HG03097 (cell line): ENCODE measurements around the gene ENTR1.

ENCODE experiments used
- ATAC-seq: cut with Tn5 transposase; IDR thresholded peaks from one replicate; pipeline ENCODE4 v1.9.1; 2021; ENCODE audit not compliant: unreplicated experiment, low FRiP score

The ENTR1 gene

DNA sequence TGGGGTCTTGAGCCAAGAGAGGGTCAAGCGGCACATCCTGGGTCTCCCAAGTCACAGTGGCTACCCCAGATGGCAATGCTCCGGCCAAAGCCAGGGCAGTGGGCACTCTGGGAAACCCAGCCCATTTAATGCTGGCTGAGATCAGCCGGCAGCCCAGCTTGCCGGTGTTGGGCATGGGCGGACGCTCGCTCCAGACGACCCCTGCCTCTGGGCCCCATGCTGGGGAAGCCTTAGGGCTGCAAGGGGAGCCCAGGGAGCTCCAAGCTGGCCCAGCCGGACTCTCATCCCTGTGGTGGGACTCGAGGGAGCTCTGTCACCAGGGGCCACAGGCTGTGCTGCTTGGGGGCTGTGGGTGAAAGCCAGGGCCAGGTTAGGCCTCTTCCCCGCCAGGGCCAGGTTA lies 31.0 kb downstream of the ENTR1 start:
- ATAC-seq, result no peak

DNA sequence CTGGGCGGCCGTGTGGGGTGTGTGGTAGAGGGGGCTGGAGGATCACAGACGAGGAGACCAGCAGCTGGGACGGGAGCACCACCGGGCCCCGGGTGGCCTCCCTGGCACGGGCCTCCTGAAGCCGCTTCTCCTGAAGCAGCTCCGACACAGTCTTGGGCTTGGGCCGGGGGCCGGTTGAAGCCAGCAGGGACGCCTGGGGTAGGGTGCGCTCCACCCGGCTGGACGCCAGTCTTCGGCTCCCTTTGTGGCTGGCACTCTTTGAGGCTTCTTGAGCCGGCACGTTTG lies 31.5 kb downstream of the ENTR1 start:
- ATAC-seq, result no peak

DNA sequence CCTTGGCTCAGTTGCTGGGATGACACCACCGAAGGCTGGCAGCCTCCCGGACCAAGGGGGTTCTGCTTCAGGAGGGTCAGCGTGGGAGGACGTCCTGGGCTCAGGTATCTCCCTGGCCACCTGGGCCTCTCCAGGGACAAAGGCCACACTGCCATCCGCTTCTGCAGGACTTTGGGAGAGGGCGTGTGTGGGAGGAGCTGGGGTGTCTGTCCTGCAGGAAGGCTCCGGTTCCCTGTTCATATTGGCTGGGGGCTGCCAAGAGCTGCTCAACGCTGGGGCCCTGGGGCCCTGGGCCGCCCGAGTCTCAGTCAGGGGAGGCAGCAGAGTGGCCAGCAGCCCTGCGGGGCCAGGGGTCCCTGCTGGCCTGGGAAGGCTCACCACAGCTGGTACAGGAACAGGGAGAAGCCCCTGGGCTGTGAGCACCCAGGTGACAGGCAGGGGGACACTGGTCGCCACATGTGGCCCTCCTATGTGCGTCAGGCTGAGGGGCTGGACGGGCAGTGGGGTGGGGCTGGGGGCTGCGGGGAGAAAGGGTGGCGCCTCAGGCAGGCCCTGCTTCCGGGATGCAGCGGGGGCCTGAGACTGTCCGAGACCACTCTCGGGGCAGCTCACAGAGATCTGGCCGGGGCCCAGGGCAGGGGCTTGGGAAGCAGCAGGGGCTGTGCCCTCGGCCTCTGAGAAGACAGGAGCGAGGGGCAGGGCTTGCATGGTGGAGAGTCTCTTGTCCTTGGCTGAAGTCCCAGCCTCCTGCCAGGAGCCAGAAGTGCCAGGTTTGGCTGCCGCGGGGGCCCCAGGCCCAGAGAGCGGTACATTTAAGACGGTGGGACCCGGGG lies 32.0 kb downstream of the ENTR1 start:
- no peak for ATAC-seq

DNA sequence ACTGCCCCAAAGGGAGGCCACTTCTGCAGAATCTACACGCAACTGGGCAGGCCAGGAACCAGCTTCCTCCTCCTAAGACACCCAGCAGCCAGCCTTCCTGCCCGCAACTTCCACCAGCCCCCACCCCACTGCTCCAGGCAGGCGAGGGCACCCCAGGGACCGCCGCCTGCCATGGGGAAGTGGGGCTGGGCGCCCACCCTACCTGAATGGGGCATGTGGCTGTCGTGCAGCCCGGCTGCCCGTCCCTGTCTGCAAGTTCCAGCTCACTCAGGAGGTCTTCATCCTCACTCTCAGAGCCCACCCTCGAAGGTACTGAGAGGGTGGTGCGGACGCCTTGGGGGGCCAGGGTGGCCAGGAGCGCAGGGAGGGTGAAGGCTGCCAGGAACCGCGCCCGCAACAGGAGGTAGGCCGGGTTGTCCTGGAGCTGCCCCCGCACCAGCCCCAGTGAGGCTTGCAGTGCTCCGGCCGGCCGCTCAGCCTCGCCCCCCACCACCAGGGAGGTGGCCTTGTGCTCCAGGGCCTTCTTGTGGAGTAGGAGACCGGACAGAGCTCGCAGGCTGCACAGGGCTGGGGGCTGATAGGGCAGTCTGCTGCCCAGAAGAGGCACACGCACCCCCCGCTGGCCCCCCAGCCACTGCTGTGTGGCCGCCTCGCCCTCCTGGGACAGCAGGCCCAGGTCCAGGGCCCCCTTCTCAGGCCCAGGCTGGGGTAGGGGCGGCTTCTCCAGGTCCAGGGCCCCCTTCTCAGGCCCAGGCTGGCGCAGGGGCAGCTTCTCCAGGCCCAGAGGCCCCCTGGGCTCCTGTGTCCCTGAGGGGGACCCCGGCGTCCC lies 32.9 kb downstream of the ENTR1 start:
- ATAC-seq, result no peak

GRCh38 chr9:136376457-136376856 lies 34.0 kb downstream of the ENTR1 start:
- no peak for ATAC-seq

GRCh38 chr9:136375096-136375495 lies 35.3 kb downstream of the ENTR1 start:
- ATAC-seq, result no peak

GRCh38 chr9:136374183-136374575 lies 36.2 kb downstream of the ENTR1 start:
- ATAC-seq, result no peak

DNA sequence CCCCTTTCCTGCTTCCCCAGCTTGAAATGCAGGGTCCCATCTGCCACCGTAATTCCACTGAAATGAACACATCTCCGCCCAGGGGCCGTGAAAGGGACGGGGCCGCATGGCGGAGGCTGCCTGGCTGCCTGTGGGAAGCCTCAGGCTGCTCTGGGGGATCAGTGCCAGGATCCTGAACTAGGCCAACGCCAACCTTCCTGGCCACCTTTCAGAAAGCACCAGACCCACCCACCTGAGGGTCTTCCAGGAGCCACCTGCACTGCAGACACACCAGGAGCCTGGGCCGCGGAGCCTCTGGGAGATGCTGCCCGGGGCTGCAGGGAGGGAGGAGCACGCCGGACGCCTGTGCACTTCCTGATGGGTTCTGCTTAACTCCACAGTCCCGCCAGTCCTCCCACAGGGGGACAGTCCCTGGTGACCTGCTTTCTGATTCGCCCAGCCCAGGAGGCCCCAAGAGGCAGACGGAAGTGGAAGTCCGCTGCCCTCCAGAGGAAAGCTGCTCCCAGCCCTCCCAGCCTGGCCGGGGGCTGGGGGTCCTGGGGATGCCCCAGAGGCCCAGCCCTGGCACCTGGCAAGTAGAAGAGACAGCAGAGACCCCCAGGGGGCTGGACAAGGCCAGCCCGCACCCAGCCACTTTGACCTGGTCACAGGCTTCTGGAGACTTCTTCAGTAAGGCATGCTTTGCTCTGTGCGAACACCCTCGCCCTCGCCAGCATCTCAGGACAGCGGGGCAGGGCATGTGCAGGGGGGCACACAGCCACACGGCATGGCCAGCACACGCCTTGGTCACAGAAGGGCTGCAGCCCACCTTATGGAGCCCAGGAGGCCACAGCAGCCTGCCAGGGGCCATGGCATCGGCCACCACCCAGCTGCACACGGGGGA lies 36.9 kb downstream of the ENTR1 start, which contains the start of gene CARD9:
TSS of gene CARD9 (minus strand) at position 370 of the 883 bp plus-strand sequence. CDS start 1,591 bp downstream, outside the sequence.
- ATAC-seq, result no peak

DNA sequence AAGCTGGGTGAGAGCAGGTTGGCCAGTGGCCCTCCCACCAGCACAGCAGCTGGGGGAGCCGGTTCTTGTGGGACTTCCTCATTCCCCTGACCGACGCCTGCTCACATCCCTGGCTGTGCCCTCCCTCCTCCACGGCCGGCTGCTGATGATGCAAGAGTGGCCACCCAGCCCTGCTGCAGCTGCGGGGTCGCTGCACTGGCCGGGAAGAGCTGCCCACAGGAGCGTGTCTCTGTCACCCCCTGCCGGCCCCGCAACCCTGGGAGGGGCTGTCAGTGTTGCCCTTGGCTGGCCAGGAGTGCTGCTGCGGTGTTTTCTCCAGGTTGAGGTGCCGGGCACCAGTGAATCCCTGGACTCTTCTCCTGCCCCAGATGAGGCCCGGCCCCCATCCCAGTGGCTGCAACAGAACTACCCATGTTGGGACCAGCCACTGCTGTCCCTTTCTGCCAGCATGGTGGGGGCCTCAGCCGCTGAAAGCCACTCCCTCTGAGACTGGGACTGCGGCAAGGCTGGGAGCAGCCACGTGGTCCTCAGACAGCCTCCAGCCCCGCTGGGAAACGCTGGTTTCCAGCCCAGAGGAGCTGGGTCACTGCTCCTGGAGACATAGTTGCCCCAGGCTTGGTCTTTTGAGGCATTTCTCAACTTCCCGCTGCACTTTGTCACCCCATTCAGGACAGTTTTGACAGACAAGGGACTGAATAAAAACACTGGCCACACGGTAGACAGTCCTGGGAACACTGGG lies 37.7 kb downstream of the ENTR1 start:
- ATAC-seq, result no peak

- ATAC-seq, result no peak
Measured at GRCh38 chr9:136372006-136372405, 38.4 kb downstream of the ENTR1 start.

DNA sequence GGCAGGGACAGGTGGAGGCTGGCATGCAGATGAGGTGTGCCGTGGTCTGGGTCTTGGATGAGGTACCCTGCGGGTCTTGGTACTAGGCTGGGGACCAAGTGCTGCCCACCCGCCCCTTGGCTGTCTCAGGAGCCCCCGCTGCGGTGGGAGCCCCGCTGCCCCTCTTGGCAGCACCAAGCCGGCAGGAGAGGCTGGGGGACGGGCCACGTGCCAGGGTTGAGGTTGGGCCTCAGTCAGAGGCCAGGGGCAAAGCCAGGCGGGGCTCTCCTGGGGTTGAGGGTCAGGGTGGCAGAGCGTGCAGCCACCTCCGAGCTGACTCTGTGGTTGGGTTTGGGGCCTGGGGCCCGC lies 38.9 kb downstream of the ENTR1 start:
- ATAC-seq, result no peak

DNA sequence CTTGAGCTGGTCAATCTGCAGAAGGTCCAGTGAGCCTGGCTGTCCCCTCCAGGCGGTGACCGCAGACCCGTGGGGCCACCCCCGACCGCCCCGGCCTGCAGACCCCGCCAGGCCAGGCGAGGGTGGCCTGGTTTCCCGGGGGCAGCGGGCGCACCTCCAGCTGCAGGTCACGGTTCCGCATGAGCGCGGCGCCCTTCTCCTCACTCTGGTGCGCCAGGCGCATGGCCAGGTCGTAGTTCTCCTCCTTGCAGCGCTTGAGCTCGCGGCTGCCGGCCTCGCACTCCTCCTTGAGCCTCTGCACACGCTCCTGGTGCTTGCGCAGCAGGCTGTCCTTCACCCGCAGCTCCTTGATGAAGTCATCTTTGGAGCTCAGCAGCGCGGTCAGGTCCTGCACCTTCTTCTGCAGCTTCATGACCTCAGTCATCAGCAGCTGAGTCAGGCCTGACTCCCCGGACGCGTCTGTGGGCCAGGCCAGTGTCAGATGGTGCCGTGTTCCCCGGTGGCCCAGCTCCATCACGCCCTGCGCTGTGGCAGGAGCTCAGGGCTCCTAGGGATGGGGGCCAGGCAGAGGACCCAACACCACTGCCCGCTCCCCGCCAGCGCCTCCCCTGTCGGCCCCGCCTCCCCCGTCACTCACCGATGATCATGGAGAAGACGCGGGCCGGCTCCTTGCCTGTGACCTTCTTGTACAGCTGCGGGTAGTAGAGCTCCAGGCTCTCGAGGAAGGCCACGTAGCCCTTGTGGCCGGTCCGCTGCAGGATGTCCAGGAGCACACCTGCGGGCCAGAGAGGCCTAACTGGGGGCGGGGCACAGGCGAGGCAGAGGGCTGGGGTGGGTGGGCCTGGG lies 39.5 kb downstream of the ENTR1 start:
- no peak for ATAC-seq

- no peak for ATAC-seq
Measured at GRCh38 chr9:136370037-136370436, 40.4 kb downstream of the ENTR1 start.

DNA sequence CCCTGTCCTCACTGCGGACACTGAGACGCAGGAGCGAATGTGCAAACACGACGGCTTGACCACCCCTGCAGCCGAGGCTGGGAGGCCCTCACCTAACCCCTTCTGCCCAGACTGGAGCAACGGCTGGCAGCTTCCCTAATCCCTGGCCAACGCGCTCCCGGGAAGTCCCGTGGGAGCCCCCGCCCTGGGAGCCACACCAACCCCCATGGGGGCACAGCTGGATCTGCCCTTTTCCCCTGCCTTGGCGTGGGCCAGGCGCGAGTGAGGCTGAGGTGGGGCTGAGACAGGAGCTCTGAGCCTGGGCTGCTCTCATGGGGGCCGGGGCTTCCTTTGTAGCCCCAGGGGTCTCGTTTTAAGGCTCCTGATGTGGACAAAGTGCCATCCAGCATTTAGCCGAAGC lies 42.2 kb downstream of the ENTR1 start:
- no peak for ATAC-seq

- no peak for ATAC-seq
Measured at GRCh38 chr9:136367296-136368145, 42.9 kb downstream of the ENTR1 start.

- no peak for ATAC-seq
Measured at GRCh38 chr9:136366826-136367225, 43.6 kb downstream of the ENTR1 start.

DNA sequence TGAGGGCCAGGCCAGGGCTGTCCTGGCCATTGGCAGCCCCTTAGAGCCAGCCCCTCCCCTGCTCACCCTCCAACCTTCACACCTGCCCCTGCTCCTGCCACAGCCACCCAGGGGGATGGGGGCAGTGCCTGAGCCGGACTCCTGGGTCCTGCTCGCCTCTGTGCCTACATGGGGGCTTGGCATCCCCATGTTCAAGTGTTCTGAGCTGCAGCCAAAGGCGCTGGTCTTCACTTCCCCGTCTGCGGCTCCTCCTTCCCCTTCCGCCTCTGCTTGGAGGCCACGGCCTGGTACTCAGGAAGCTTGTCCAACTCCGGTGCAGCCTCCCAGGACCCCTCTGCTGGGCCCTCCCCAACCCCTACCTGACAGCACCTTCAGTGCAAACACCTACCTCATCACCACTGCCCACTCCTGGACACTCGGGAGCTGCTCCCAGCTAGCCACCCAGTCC lies 44.6 kb downstream of the ENTR1 start:
- no peak for ATAC-seq

DNA sequence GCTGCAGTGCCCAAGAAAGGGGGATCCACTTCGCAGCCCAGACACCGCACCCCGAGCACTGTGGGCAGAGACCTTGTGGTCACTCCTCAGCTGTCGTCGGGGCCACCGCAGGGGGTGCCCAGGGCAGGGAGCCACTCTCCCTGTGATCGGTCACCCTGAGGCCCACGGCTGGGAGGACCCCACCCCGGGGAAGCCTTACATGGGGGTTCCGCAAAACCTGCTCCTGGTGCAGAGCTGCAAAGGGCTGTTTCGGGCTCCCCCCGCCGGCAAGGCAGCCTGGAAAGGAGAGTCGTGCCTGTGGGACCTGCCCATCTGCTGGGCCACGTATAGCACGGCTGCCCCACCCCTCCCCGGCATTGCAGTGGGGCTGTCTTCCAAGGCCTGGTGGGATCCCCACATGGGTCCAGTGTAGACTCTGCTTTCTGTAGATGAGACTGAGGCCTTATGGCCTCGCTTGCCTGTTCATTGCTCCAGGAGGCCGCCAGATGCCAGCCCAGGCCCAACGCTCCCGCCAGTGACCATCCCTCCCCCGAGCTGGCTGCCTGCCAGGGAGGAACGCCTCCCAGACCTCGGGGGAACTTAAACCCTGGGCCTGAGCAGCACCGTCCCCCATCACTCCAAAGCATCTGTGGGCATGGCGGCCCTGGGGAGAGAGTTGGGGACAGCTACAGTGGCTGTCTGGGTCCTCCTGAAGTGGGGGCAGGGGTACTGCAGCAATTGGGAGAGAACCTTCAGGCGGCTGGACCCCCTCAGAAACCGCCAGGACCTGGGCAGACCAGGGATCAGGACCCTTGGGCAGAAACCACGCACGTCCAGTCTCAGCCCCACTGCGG lies 45.3 kb downstream of the ENTR1 start:
- ATAC-seq, result no peak
